Measurements from ENCODE around the gene POLN.
A peak's percentile ranks its signal among the peaks of the same experiment; 100 is the strongest.

The POLN gene

GRCh38 chr4:2048831-2049230 lies 193.1 kb downstream of the POLN start:
- DNase-seq (ENCODE audit: low read depth), result peak; percentile 2
- H3K4me3 ChIP-seq (ENCODE audit: low read depth, low read length), result no peak overlapping the region
- no peak for TF ChIP-seq MAX (IDR thresholded peaks at IDR 0.05; ENCODE audit: low read depth, low read length)
- TF ChIP-seq MYC (IDR thresholded peaks at IDR 0.05; ENCODE audit: low read depth, low read length), result no peak
- TF ChIP-seq CTCF (IDR thresholded peaks at IDR 0.05; ENCODE audit: low read depth, low read length), result no peak
- no peak for TF ChIP-seq POLR2A (IDR thresholded peaks at IDR 0.05; ENCODE audit: extremely low read depth, insufficient read length)

GRCh38 chr4:2047781-2048581 lies 193.9 kb downstream of the POLN start:
- TF ChIP-seq MYC (IDR thresholded peaks at IDR 0.05; ENCODE audit: low read depth, low read length) (no peak), CTCF (IDR thresholded peaks at IDR 0.05; ENCODE audit: low read depth, low read length) (no peak), POLR2A (IDR thresholded peaks at IDR 0.05; ENCODE audit: extremely low read depth, insufficient read length) (no peak), MAX (IDR thresholded peaks at IDR 0.05; ENCODE audit: low read depth, low read length) (no peak)
- DNase-seq (ENCODE audit: low read depth), result peak; percentile 1
- H3K4me3 ChIP-seq (ENCODE audit: low read depth, low read length), result no peak overlapping the region

GRCh38 chr4:2047031-2047660 lies 194.8 kb downstream of the POLN start:
- TF ChIP-seq MYC (IDR thresholded peaks at IDR 0.05; ENCODE audit: low read depth, low read length) (no peak), CTCF (IDR thresholded peaks at IDR 0.05; ENCODE audit: low read depth, low read length) (no peak), POLR2A (IDR thresholded peaks at IDR 0.05; ENCODE audit: extremely low read depth, insufficient read length) (no peak)
- no peak for DNase-seq (ENCODE audit: low read depth)
- no peak overlapping the region for H3K4me3 ChIP-seq (ENCODE audit: low read depth, low read length)

GRCh38 chr4:2046031-2046961 lies 195.6 kb downstream of the POLN start:
- no peak for DNase-seq (ENCODE audit: low read depth)
- no peak overlapping the region for H3K4me3 ChIP-seq (ENCODE audit: low read depth, low read length)
- TF ChIP-seq MAX (IDR thresholded peaks at IDR 0.05; ENCODE audit: low read depth, low read length), result no peak
- TF ChIP-seq POLR2A (IDR thresholded peaks at IDR 0.05; ENCODE audit: extremely low read depth, insufficient read length), result no peak
- TF ChIP-seq CTCF (IDR thresholded peaks at IDR 0.05; ENCODE audit: low read depth, low read length), result no peak
- TF ChIP-seq MYC (IDR thresholded peaks at IDR 0.05; ENCODE audit: low read depth, low read length), result no peak

- H3K4me3 ChIP-seq (ENCODE audit: low read depth, low read length), result no peak overlapping the region
- DNase-seq (ENCODE audit: low read depth), result peak; percentile 51
- no peak for TF ChIP-seq CTCF (IDR thresholded peaks at IDR 0.05; ENCODE audit: low read depth, low read length)
- no peak for TF ChIP-seq POLR2A (IDR thresholded peaks at IDR 0.05; ENCODE audit: extremely low read depth, insufficient read length)
- no peak for TF ChIP-seq MYC (IDR thresholded peaks at IDR 0.05; ENCODE audit: low read depth, low read length)
- no peak for TF ChIP-seq MAX (IDR thresholded peaks at IDR 0.05; ENCODE audit: low read depth, low read length)
Observed at GRCh38 chr4:2045518-2045951, 196.4 kb downstream of the POLN start.
